ENCODE data around the gene AKR1D1.

GRCh38 chr7:138092486-138093028 lies 16.3 kb downstream of the AKR1D1 start:
- TF ChIP-seq, protein P1, sequence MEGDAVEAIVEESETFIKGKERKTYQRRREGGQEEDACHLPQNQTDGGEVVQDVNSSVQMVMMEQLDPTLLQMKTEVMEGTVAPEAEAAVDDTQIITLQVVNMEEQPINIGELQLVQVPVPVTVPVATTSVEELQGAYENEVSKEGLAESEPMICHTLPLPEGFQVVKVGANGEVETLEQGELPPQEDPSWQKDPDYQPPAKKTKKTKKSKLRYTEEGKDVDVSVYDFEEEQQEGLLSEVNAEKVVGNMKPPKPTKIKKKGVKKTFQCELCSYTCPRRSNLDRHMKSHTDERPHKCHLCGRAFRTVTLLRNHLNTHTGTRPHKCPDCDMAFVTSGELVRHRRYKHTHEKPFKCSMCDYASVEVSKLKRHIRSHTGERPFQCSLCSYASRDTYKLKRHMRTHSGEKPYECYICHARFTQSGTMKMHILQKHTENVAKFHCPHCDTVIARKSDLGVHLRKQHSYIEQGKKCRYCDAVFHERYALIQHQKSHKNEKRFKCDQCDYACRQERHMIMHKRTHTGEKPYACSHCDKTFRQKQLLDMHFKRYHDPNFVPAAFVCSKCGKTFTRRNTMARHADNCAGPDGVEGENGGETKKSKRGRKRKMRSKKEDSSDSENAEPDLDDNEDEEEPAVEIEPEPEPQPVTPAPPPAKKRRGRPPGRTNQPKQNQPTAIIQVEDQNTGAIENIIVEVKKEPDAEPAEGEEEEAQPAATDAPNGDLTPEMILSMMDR (IDR thresholded peaks at IDR 0.05; ENCODE audit: borderline replicate concordance, extremely low read depth, low read length, poor library complexity, severe bottlenecking): no peak
- no peak for TF ChIP-seq EZH2 (IDR thresholded peaks at IDR 0.05; ENCODE audit: borderline replicate concordance, low read depth, low read length, severe bottlenecking)

Data from DND-41 (cell line).